Right renal cortex interstitium (tissue), 3 donors: Measurements from ENCODE around the gene HDDC3. TPM values are rescaled to one million over a fixed set of nuclear protein-coding genes. Genes with fewer than 3 reads are reported as not detected.

ENCODE experiments used
- DNase-seq, 3 donors: peaks; one replicate each; pipeline ENCODE4 v3.0.0-alpha.2; 2013; ENCODE audit warnings: low read depth in 3 of 3, low spot score in 2 of 3
- polyA plus RNA-seq, 3 donors: library from polyadenylated mRNA; unstranded; fragments of 120-200 nt; gene quantifications; one replicate each; pipeline ENCODE4 v1.2.1, GENCODE V29; 2013; ENCODE audit not compliant: insufficient read length in 3 of 3

Gene HDDC3
- polyA plus RNA-seq, 3 donors: 12.5 to 16.1 (median 15.9) TPM

GRCh38 chr15:90954712-90955623 lies 22.6 kb upstream of the HDDC3 start, which contains the start of gene RCCD1:
Gene RCCD1, plus strand, starts transcription at chr15:90954884. Its CDS starts 1,851 bp downstream, at chr15:90956735.
- DNase-seq: peak in 2 of 3 donors; percentile 83 to 84

- DNase-seq: no peak
Measured at GRCh38 chr15:90953947-90954711, 21.8 kb upstream of the HDDC3 start.

- DNase-seq: no peak
Measured at GRCh38 chr15:90952901-90953677, 20.7 kb upstream of the HDDC3 start.

- DNase-seq: no peak
Measured at GRCh38 chr15:90950676-90951075, 18.3 kb upstream of the HDDC3 start.

- DNase-seq: no peak
Measured at GRCh38 chr15:90949979-90950675, 17.8 kb upstream of the HDDC3 start.

- no peak for DNase-seq
Measured at GRCh38 chr15:90948506-90948905, 16.2 kb upstream of the HDDC3 start.

- no peak for DNase-seq
Measured at GRCh38 chr15:90947577-90948357, 15.4 kb upstream of the HDDC3 start.

- no peak for DNase-seq
Measured at GRCh38 chr15:90946941-90947576, 14.7 kb upstream of the HDDC3 start.

GRCh38 chr15:90946538-90946937 lies 14.2 kb upstream of the HDDC3 start:
- DNase-seq: no peak

GRCh38 chr15:90945091-90945490 lies 12.7 kb upstream of the HDDC3 start:
- DNase-seq: no peak

- no peak for DNase-seq
Measured at GRCh38 chr15:90942354-90943120, 10.2 kb upstream of the HDDC3 start.

GRCh38 chr15:90941038-90941437 lies 8.7 kb upstream of the HDDC3 start:
- no peak for DNase-seq

- DNase-seq: no peak
Measured at GRCh38 chr15:90939756-90940155, 7.4 kb upstream of the HDDC3 start.

GRCh38 chr15:90938261-90938660 lies 5.9 kb upstream of the HDDC3 start:
- DNase-seq: no peak

GRCh38 chr15:90936823-90937222 lies 4.5 kb upstream of the HDDC3 start:
- no peak for DNase-seq

GRCh38 chr15:90934949-90935751 lies 2.8 kb upstream of the HDDC3 start, which contains the start of gene UNC45A:
Gene UNC45A, plus strand, starts transcription at chr15:90935285. Its CDS starts 40 bp downstream, at chr15:90935325.
- DNase-seq: peak in 2 of 3 donors; percentile 60 to 87

- peak in 2 of 3 donors; percentile 68 to 69 for DNase-seq
Measured at GRCh38 chr15:90934256-90934948, 2.1 kb upstream of the HDDC3 start.
